Uterus (tissue), 4 donors: Measurements from ENCODE around the gene TGFBR1. TPM values are rescaled to one million over a fixed set of nuclear protein-coding genes. Genes with fewer than 3 reads are reported as not detected.
"Not testable (repeated sequence)": the region's sequence is repeated elsewhere in the genome, so short reads cannot be mapped to it uniquely, and the experiment has no call there.

ENCODE experiments used
- DNase-seq, 2 donors: peaks; one replicate each; pipeline ENCODE4 v3.0.0-alpha.2; 2019 to 2020
- H3K27ac ChIP-seq, 2 donors: fragments of 200-600 bp; sonication (generic); 1 replicate in 1 of 2; 2 replicates in 1 of 2; pipeline ENCODE4 v1.5.1; 2016 to 2018
- H3K27me3 ChIP-seq, 2 donors: fragments of 200-600 bp; sonication (generic); one replicate each; pipeline ENCODE4 v1.5.1; 2018 to 2019; ENCODE audit warnings: control low read depth in 1 of 2
- H3K36me3 ChIP-seq, 2 donors: fragments of 200-600 bp; sonication (generic); one replicate each; pipeline ENCODE4 v1.5.1; 2019; ENCODE audit warnings: control low read depth in 1 of 2
- H3K4me1 ChIP-seq, 2 donors: fragments of 200-600 bp; sonication (generic); one replicate each; pipeline ENCODE4 v1.5.1; 2018 to 2019; ENCODE audit warnings: control low read depth in 1 of 2
- H3K4me3 ChIP-seq, 2 donors: fragments of 200-600 bp; sonication (generic); 1 replicate in 1 of 2; 2 replicates in 1 of 2; pipeline ENCODE4 v1.5.1; 2018 to 2019; ENCODE audit warnings: mild to moderate bottlenecking in 1 of 2
- H3K9me3 ChIP-seq, 2 donors: fragments of 200-600 bp; sonication (generic); one replicate each; pipeline ENCODE4 v1.5.1; 2019; ENCODE audit warnings: control low read depth in 1 of 2
- POLR2A ChIP-seq, 2 donors: fragments of 450-650 bp; IDR thresholded peaks; one replicate each; pipeline ENCODE4 v1.6.1; 2016; ENCODE audit warnings: antibody characterized with exemption in 2 of 2, mild to moderate bottlenecking in 1 of 2, moderate library complexity in 1 of 2
- intact Hi-C: fragments of 100-400 bp; cut with DNase I; formaldehyde crosslinking; loops from one replicate; pipeline ENCODE4 v1.15.1; 2023; ENCODE audit warnings: low total_unique reads
- total RNA-seq, 4 donors: library from RNA; depleted of rRNA in 3 of 4; stranded (reverse); fragments of >200 nt in 3 of 4; gene quantifications; one replicate each; pipeline versions ENCODE4 v1.1.0 to v1.2.4, GENCODE V29; 2014 to 2023
- TF ChIP-seq, protein P1 (sequence below), 4 experiments: fragments of 200-600 bp in 2 of 4; fragments of 450-650 bp in 2 of 4; sonication (generic) in 2 of 4; IDR thresholded peaks; one replicate each; pipeline ENCODE4 v1.5.1; 2016 to 2019; ENCODE audit warnings: antibody characterized with exemption in 4 of 4, mild to moderate bottlenecking in 2 of 4, moderate library complexity in 1 of 4
- donor health status: DM: yes; HTN: yes; CAD: no.

Gene TGFBR1
- total RNA-seq, 4 donors from 2014 or later = 27.1 to 101 (median 41.3) TPM

DNA sequence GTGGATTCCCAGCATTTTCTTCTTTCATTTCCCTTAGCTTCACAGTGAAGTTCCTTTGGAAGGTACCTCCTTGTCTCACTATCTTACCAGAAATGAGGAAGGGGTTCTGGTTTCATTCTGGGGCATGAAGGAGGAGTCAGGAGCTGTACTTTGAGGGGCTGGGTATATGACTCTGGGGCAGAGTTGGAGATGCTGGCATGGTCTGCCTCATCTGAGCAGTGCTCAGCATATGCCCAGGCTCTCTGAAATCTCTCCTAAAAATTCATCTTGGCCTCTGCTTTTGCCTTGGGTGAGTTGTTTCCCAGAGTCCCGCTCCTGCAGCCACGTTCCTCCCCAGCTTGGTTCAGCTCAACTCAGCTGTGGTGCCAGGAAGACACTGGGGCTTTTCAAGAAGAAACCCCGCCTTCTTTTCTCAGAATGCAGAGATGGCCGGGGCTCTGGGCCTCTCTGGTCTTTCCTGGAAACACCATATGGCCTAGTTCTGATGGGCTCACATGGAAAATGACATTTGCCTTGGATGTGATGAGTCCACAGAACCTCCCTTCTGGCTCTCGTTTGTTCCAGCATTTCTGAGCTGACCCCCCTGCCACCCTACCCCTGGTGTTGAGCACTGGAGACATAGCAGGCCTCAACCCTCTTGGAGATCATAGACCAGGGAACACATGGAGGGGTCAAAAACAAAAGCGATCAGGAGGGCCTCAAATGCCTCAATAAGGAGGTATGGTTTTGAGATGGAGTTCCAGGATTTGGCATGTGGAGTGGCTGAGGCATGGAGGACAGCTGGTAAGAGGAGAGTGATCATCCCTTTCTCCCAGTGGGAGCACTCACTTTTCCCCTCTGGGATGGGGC lies 12.0 kb upstream of the TGFBR1 start:
- intact Hi-C loops = no loop called here
- H3K27ac ChIP-seq = no peak overlapping the region
- H3K4me1 ChIP-seq = no peaks in the 10 kb centered on the region
- H3K9me3 ChIP-seq = no peaks in the 10 kb centered on the region
- DNase-seq = no peak
- TF ChIP-seq, protein P1, sequence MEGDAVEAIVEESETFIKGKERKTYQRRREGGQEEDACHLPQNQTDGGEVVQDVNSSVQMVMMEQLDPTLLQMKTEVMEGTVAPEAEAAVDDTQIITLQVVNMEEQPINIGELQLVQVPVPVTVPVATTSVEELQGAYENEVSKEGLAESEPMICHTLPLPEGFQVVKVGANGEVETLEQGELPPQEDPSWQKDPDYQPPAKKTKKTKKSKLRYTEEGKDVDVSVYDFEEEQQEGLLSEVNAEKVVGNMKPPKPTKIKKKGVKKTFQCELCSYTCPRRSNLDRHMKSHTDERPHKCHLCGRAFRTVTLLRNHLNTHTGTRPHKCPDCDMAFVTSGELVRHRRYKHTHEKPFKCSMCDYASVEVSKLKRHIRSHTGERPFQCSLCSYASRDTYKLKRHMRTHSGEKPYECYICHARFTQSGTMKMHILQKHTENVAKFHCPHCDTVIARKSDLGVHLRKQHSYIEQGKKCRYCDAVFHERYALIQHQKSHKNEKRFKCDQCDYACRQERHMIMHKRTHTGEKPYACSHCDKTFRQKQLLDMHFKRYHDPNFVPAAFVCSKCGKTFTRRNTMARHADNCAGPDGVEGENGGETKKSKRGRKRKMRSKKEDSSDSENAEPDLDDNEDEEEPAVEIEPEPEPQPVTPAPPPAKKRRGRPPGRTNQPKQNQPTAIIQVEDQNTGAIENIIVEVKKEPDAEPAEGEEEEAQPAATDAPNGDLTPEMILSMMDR (IDR thresholded peaks at IDR 0.05) = no peak
- no peaks in the 10 kb centered on the region for H3K36me3 ChIP-seq
- H3K27me3 ChIP-seq = no peaks in the 10 kb centered on the region
- H3K4me3 ChIP-seq = no peak overlapping the region

DNA sequence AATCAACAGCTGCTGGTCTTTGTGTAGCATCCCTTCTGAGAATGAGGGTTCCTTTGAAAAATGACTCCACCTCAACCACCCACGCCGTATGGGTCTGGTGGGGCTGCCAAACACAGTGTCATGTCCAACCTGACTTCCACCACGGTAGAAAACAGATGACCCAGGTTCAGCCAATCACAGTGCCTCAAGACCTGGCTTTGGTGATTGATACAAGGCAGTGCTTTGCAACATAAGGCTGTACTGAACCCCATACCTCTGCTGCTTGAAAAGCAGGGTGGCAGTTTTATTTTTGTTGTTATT lies 11.5 kb upstream of the TGFBR1 start:
- DNase-seq = no peak
- no peak for TF ChIP-seq POLR2A (IDR thresholded peaks at IDR 0.05)
- TF ChIP-seq, protein P1 (IDR thresholded peaks at IDR 0.05) = no peak
- intact Hi-C loops = no loop called here
- Histone ChIP-seq H3K27ac (no peak overlapping the region), H3K9me3 (no peaks in the 10 kb centered on the region), H3K36me3 (no peaks in the 10 kb centered on the region), H3K27me3 (no peaks in the 10 kb centered on the region), H3K4me3 (no peak overlapping the region), H3K4me1 (no peaks in the 10 kb centered on the region)

DNA sequence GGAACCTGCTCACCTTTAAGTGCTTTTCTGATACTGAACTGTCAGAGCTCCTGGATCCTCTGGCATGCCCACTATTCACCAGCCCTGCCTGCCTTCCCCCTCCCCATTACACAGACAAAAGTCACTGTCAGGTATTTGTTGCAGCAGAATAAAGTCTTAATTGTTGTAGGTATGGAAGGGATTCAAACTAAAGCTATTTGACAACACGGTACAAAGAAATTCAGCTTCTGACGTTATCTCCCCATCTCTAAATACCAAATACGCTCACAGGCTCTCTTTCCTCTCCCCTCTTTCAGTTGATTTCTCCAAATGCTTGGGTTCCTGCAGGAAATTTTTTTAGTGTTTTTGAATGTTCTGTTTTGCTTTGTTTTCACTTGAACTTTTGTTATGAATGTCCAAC lies 9.3 kb upstream of the TGFBR1 start:
- Histone ChIP-seq H3K27me3 (no peaks in the 10 kb centered on the region), H3K4me3 (no peak overlapping the region), H3K27ac (no peak overlapping the region), H3K4me1 (no peaks in the 10 kb centered on the region), H3K36me3 (no peaks in the 10 kb centered on the region), H3K9me3 (no peaks in the 10 kb centered on the region)
- intact Hi-C loops = no loop called here
- no peak for DNase-seq
- TF ChIP-seq POLR2A (IDR thresholded peaks at IDR 0.05) = no peak
- TF ChIP-seq, protein P1 (IDR thresholded peaks at IDR 0.05) = no peak

DNA sequence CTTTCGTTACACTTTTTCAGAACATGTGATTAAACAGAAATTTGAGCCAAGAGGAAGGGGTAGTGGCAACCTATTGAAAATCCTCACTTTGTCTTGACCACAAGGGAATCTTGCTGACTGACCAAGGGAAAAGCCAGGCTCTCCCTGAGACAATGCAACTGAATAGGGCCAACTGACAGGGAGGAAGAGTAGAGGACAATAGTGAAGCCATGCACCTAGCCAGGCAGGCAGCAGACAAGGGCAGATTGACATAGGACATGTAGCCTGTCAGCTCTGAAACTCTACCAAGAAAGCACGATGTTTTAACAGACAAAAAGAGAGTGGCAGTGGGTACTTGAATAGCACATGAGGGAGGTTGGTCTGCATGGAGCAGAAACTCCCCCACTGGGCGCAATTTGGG lies 8.5 kb upstream of the TGFBR1 start:
- no peaks in the 10 kb centered on the region for H3K27me3 ChIP-seq
- no peak for DNase-seq
- TF ChIP-seq, protein P1 (IDR thresholded peaks at IDR 0.05) = no peak
- no peak for TF ChIP-seq POLR2A (IDR thresholded peaks at IDR 0.05)
- intact Hi-C loops = no loop called here
- H3K4me3 ChIP-seq = no peak overlapping the region
- no peaks in the 10 kb centered on the region for H3K9me3 ChIP-seq
- H3K4me1 ChIP-seq = no peaks in the 10 kb centered on the region
- H3K36me3 ChIP-seq = no peaks in the 10 kb centered on the region
- no peak overlapping the region for H3K27ac ChIP-seq

DNA sequence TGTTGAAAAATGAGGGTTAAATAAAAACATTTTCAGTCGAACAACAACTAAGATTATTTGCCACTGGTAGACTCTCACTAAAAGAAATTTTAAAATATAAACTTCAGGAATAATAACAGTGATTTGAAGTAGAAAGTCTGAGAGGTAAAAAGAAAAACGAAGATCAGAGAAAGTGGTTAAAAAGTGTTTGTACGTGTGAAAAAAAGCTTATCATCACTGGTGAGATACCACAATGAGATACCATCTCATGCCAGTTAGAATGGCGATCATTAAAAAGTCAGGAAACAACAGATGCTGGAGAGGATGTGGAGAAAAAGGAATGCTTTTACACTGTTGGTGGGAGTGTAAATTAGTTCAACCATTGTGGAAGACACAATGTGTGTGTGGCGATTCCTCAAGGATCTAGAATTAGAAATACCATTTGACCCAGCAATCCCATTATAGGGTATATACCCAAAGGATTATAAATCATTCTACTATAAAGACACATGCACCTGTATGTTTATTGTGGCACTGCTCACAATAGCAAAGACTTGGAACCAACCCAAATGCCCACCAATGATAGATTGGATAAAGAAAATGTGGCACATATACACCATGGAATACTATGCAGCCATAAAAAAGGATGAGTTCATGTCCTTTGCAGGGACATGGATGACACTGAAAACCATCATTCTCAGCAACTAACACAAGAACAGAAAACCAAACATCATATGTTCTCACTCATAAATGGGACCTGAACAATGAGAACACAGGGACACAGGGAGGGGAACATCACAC lies 4.9 kb upstream of the TGFBR1 start:
- DNase-seq, H3K36me3 ChIP-seq, H3K27ac ChIP-seq, H3K4me1 ChIP-seq, intact Hi-C loops, H3K27me3 ChIP-seq, H3K4me3 ChIP-seq, H3K9me3 ChIP-seq: not testable (repeated sequence)
